Measurements from ENCODE around the gene THSD4. TPM values are rescaled to one million over a fixed set of nuclear protein-coding genes. Genes with fewer than 3 reads are reported as not detected.
A peak's percentile ranks its signal among the peaks of the same experiment; 100 is the strongest.

Gene THSD4
- total RNA-seq, 3 donors from 2014 or later: 18.3 to 46.2 (median 27.1) TPM

DNA sequence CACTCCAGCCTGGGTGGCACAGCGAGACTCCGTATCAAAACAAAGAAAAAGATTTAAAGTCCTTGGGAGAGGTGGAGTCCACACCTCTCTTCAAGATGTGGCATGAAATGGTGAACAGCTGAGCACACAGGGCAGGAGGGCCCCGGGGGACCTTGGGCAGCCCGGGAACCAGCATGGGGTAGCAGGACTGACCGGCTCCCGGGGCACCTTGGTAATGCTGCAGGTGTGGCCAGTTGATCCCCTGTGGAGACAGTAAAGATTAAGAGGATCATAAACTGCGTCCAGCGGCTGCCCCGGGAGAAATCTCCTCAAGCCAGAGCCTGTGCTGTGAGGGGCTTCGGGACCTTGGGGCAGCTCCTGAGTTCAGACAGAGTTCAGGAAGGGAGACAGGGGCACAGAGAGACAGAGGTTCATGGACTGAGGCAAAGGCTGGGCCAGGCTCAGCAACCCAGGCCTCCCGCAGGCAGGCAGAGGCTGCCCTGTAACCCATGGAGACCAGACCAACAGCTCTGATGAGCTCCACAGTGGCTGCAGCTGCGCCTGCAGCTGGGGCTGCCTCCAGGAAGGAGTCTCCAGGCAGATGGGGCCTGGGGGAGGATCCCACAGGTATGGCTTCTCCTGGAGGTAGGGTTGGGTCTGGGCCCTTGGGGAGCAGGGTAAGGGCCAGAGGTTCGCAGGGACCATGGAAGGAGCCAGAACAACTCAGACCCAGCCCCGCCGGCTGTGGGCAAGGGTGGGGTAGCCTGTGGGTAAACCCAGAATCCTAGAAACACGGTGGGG lies 695.2 kb downstream of the THSD4 start, which contains the start of gene NR2E3:
TSS of gene NR2E3 (plus strand) at position 299 of the 780 bp plus-strand sequence. CDS start at position 489, 190 bp downstream.
- Histone ChIP-seq H3K4me3 (no peak within 1 kb of the TSS), H3K9me3 (no peaks in the 10 kb centered on the region), H3K36me3 (ENCODE audit: low read depth) (no peaks in the 10 kb centered on the region), H3K4me1 (ENCODE audit: low read depth) (no peaks in the 10 kb centered on the region)
- intact Hi-C loops (cut with DNase I, micrococcal nuclease): no loop called here
- TF ChIP-seq, protein P1, sequence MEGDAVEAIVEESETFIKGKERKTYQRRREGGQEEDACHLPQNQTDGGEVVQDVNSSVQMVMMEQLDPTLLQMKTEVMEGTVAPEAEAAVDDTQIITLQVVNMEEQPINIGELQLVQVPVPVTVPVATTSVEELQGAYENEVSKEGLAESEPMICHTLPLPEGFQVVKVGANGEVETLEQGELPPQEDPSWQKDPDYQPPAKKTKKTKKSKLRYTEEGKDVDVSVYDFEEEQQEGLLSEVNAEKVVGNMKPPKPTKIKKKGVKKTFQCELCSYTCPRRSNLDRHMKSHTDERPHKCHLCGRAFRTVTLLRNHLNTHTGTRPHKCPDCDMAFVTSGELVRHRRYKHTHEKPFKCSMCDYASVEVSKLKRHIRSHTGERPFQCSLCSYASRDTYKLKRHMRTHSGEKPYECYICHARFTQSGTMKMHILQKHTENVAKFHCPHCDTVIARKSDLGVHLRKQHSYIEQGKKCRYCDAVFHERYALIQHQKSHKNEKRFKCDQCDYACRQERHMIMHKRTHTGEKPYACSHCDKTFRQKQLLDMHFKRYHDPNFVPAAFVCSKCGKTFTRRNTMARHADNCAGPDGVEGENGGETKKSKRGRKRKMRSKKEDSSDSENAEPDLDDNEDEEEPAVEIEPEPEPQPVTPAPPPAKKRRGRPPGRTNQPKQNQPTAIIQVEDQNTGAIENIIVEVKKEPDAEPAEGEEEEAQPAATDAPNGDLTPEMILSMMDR (IDR thresholded peaks at IDR 0.05): no peak
- peak; percentile 43 for ATAC-seq
- DNase-seq: no peak

DNA sequence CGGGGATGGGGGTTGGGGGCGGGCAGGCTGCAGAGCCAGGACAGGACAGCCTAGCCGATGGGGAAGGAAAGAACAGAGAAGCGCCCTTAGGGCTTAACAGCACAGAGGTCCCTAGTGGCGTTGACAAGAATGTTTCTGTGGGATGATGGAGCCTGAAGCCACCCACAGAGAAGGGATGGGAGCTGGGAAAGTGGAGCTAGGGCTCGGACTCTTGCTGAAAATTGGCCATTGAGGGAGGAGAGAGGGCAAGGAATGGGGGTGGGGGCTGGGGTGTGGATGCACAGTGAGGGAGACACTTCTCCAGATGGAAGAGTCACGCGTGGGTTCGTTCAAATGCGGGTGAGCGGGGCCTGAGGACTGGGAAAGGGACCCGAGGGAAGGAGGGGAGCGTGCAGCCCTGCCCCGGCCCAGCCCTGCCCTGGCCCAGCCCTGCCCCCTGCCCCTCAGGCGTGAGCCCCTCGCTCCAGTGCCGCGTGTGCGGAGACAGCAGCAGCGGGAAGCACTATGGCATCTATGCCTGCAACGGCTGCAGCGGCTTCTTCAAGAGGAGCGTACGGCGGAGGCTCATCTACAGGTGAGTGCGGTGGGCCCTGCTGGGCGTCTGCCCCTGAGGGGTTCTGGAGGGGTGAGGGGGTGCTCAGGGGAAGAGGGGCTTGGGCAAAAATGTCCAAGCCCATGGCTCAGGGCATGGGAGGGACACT lies 695.9 kb downstream of the THSD4 start:
- ATAC-seq (no peak), DNase-seq (no peak)
- H3K36me3 ChIP-seq (ENCODE audit: low read depth): no peaks in the 10 kb centered on the region
- H3K4me3 ChIP-seq: no peak overlapping the region
- TF ChIP-seq, protein P1 (IDR thresholded peaks at IDR 0.05): no peak
- no peaks in the 10 kb centered on the region for H3K9me3 ChIP-seq
- no peaks in the 10 kb centered on the region for H3K4me1 ChIP-seq (ENCODE audit: low read depth)
- intact Hi-C loops (cut with DNase I, micrococcal nuclease): no loop called here

DNA sequence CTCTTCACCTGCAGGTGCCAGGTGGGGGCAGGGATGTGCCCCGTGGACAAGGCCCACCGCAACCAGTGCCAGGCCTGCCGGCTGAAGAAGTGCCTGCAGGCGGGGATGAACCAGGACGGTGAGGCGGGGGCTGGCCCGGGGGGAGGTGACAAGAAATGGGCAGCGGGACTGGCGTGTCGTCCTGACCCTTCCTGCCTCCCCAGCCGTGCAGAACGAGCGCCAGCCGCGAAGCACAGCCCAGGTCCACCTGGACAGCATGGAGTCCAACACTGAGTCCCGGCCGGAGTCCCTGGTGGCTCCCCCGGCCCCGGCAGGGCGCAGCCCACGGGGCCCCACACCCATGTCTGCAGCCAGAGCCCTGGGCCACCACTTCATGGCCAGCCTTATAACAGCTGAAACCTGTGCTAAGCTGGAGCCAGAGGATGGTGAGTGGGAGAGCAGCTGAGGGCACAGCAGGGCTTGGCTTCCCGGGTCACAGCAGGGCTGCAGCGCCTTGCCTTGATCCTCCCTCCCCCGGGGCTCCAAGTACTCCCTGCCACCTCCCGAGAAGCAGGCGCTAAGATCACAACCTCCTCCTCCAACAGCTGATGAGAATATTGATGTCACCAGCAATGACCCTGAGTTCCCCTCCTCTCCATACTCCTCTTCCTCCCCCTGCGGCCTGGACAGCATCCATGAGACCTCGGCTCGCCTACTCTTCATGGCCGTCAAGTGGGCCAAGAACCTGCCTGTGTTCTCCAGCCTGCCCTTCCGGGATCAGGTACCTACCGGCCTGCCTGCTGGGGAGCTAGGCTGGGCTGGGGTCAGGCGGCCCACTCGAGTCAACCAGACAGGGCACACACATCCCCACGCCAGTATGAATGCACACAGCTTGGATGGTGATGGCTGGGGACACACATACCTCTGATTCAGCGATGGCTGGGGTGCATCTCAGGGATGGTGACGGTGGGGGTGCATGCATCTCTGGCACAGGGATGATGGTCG lies 696.8 kb downstream of the THSD4 start:
- H3K4me1 ChIP-seq (ENCODE audit: low read depth): no peaks in the 10 kb centered on the region
- DNase-seq (no peak), ATAC-seq (no peak)
- H3K36me3 ChIP-seq (ENCODE audit: low read depth): no peaks in the 10 kb centered on the region
- no peak overlapping the region for H3K4me3 ChIP-seq
- TF ChIP-seq, protein P1 (IDR thresholded peaks at IDR 0.05): no peak
- intact Hi-C loops (cut with DNase I, micrococcal nuclease): no loop called here
- no peaks in the 10 kb centered on the region for H3K9me3 ChIP-seq

DNA sequence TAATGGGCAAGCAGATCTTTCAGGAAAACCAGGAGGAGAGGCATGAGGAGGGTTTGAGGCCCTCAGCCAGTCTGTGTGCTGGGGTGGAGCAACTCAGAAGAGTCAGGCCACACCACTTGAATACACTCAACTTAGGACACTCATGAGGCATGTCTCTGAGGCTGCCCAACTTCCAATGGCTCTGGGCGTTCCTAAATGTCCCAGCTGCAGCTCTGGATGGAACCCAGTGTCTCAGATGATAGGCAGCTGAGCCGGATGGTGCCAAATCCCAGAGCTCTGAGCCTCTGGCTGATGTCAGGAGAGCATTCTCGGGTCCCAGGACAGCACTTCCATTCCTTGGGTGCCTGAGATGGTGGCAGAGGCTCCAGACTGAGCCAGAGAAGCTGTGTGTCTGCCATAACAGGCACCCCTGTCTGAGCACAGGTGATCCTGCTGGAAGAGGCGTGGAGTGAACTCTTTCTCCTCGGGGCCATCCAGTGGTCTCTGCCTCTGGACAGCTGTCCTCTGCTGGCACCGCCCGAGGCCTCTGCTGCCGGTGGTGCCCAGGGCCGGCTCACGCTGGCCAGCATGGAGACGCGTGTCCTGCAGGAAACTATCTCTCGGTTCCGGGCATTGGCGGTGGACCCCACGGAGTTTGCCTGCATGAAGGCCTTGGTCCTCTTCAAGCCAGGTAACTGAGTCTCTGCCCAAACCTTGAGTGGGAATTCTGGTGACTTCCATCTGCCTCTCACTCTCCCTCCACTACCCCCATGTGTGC lies 697.9 kb downstream of the THSD4 start:
- Histone ChIP-seq H3K36me3 (ENCODE audit: low read depth) (no peaks in the 10 kb centered on the region), H3K4me3 (no peak overlapping the region), H3K4me1 (ENCODE audit: low read depth) (no peaks in the 10 kb centered on the region), H3K9me3 (no peaks in the 10 kb centered on the region)
- ATAC-seq (peak; percentile 17), DNase-seq (no peak)
- intact Hi-C loops (cut with DNase I, micrococcal nuclease): no loop called here
- TF ChIP-seq, protein P1 (IDR thresholded peaks at IDR 0.05): no peak

Data from mucosa of descending colon (tissue), 3 donors.